GM19463 (cell line): ENCODE data around the gene CHD1L.
"Not testable (repeated sequence)": the region's sequence is repeated elsewhere in the genome, so short reads cannot be mapped to it uniquely, and the experiment has no call there.

Source experiments
- ATAC-seq: cut with Tn5 transposase; IDR thresholded peaks from one replicate; pipeline ENCODE4 v1.9.1; 2021; ENCODE audit warnings: mild to moderate bottlenecking, moderate library complexity; ENCODE audit not compliant: unreplicated experiment

Gene CHD1L

GRCh38 chr1:147242449-147243227, at the start of gene CHD1L:
Gene CHD1L, plus strand, starts transcription at chr1:147242684. Its CDS starts 20 bp downstream, at chr1:147242704.
- peak; percentile 85 for ATAC-seq

GRCh38 chr1:147197324-147197723, 45.2 kb upstream of the CHD1L start:
- ATAC-seq = not testable (repeated sequence)

GRCh38 chr1:147201276-147201675, 41.2 kb upstream of the CHD1L start:
- ATAC-seq = no peak

GRCh38 chr1:147201786-147202185, 40.7 kb upstream of the CHD1L start:
- ATAC-seq = no peak

GRCh38 chr1:147202576-147202975, 39.9 kb upstream of the CHD1L start:
- no peak for ATAC-seq

GRCh38 chr1:147204080-147204479, 38.4 kb upstream of the CHD1L start:
- no peak for ATAC-seq

- ATAC-seq = no peak
These were observed 35.3 kb upstream of the CHD1L start for GRCh38 chr1:147207192-147207591.

- no peak for ATAC-seq
These were observed 33.9 kb upstream of the CHD1L start for GRCh38 chr1:147208619-147209018.

- ATAC-seq = no peak
These were observed 32.4 kb upstream of the CHD1L start for GRCh38 chr1:147209825-147210821.

GRCh38 chr1:147210987-147211386, 31.5 kb upstream of the CHD1L start:
- ATAC-seq = no peak

- no peak for ATAC-seq
These were observed 30.9 kb upstream of the CHD1L start for GRCh38 chr1:147211577-147211976.

- no peak for ATAC-seq
These were observed 29.2 kb upstream of the CHD1L start for GRCh38 chr1:147213271-147213670.

- ATAC-seq = no peak
These were observed 28.2 kb upstream of the CHD1L start for GRCh38 chr1:147214325-147214724.

GRCh38 chr1:147214842-147215539, 27.5 kb upstream of the CHD1L start:
- no peak for ATAC-seq

- ATAC-seq = no peak
These were observed 27.0 kb upstream of the CHD1L start for GRCh38 chr1:147215540-147215916.

GRCh38 chr1:147216124-147216523, 26.4 kb upstream of the CHD1L start:
- ATAC-seq = no peak

GRCh38 chr1:147217141-147217540, 25.3 kb upstream of the CHD1L start:
- no peak for ATAC-seq

- no peak for ATAC-seq
These were observed 23.9 kb upstream of the CHD1L start for GRCh38 chr1:147218606-147219005.

- no peak for ATAC-seq
These were observed 18.5 kb upstream of the CHD1L start for GRCh38 chr1:147223740-147224615.

- ATAC-seq = peak; percentile 68
These were observed 17.2 kb upstream of the CHD1L start, which contains the start of gene FMO5 for GRCh38 chr1:147225193-147225730. Gene FMO5, minus strand, starts transcription at chr1:147225339. Its CDS starts 310 bp downstream, at chr1:147225029.
